Astrocyte of the spinal cord (primary cell): ENCODE results near the gene SEC23B.

Source experiments
- DNase-seq: peaks from one replicate; pipeline ENCODE4 v3.0.0; 2011; ENCODE audit warnings: low read depth, low spot score
- H3K4me3 ChIP-seq: 2 replicates; pipeline ENCODE4 v1.5.1; 2011; ENCODE audit warnings: low read depth, mild to moderate bottlenecking, low read length, moderate library complexity
- in situ Hi-C: cut with HindIII; loops from 2 replicates; pipeline ENCODE4 v1.10.0; 2017; ENCODE audit warnings: low sequenced_read_pairs
- TF ChIP-seq, protein P1 (sequence below): IDR thresholded peaks from 2 replicates; pipeline ENCODE4 v1.5.1; 2012; ENCODE audit warnings: low read depth, mild to moderate bottlenecking, low read length, inconsistent platforms

SEC23B gene

DNA sequence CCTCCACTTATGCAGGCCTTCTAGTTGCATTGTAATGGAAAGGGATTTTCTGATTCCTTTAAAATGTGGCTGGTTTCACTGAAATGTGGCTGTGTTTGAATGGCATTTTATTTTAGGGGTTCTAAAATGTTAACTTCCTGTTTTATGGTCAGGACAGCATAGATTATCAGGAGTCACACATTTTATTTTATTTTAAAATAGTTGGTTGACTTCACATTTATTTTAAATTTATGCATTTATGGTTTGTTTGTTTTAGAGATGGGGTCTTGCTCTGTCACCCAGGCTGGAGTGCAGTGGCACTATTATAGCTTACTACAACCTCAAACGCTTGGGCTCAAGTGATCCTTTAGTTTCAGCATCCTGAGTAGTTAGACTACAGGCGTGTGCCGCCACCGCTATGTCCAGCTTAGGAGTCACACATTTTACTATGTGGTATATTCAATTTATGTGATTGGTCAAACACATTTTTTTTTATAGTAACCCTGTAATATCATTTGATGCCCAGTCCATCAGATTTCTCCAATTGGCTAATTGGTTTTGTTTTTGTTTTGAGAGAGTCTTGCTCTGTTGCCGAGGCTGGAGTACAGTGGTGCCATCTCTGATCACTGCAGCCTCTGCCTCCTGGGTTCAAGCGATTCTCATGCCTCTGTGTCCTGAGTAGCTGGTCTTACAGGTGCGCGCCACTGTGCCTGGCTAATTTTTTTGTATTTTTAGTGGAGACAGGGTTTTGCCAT, 82.4 kb downstream of the SEC23B start:
- no peak for DNase-seq
- no peak overlapping the region for H3K4me3 ChIP-seq
- TF ChIP-seq, protein P1, sequence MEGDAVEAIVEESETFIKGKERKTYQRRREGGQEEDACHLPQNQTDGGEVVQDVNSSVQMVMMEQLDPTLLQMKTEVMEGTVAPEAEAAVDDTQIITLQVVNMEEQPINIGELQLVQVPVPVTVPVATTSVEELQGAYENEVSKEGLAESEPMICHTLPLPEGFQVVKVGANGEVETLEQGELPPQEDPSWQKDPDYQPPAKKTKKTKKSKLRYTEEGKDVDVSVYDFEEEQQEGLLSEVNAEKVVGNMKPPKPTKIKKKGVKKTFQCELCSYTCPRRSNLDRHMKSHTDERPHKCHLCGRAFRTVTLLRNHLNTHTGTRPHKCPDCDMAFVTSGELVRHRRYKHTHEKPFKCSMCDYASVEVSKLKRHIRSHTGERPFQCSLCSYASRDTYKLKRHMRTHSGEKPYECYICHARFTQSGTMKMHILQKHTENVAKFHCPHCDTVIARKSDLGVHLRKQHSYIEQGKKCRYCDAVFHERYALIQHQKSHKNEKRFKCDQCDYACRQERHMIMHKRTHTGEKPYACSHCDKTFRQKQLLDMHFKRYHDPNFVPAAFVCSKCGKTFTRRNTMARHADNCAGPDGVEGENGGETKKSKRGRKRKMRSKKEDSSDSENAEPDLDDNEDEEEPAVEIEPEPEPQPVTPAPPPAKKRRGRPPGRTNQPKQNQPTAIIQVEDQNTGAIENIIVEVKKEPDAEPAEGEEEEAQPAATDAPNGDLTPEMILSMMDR: no peak
- in situ Hi-C loops: no loop called here

DNA sequence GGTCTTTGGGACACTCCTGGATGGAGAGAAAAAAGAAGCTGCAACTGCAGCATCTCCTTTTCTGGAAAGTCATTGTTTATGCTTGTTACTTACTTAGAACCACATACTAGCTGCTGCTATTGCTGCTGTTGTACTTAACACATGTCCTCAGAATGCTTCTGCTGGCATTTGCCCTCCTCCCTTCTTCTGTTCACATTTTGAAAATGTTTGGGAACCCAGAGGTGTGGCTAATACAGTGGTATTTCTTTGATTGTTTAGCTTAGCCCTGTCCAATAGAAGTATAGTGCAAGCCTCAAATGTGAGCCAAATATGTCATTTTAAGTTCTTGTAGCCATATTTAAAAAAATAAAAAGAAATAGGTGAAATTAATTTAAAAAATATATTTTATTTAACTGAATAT, 88.5 kb downstream of the SEC23B start:
- TF ChIP-seq, protein P1: no peak
- no peak for DNase-seq
- H3K4me3 ChIP-seq: no peak overlapping the region
- in situ Hi-C loops: no loop called here

GRCh38 chr20:18609741-18610140, 102.0 kb downstream of the SEC23B start:
- TF ChIP-seq, protein P1: no peak
- no peak overlapping the region for H3K4me3 ChIP-seq
- in situ Hi-C loops: no loop called here
- no peak for DNase-seq
